H1 (cell line): ENCODE data around the gene GIGYF2. TPM values are rescaled to one million over a fixed set of nuclear protein-coding genes. Genes with fewer than 3 reads are reported as not detected.

Source experiments
- CTCF ChIA-PET: fragments of 300-600 bp; sonication (Branson Sonifier 250); formaldehyde crosslinking; loops from one replicate; lab custom pipeline; 2021; ENCODE audit not compliant: partially characterized antibody; lab: Charles Lee
- POLR2A ChIA-PET: fragments of 300-600 bp; sonication (Branson Sonifier 250); formaldehyde crosslinking; loops from one replicate; lab custom pipeline; 2021; ENCODE audit warnings: inconsistent platforms; ENCODE audit not compliant: partially characterized antibody; lab: Charles Lee
- DNase-seq, 2 experiments: peaks; one replicate each; pipeline versions ENCODE4 v3.0.0 to v3.0.0-alpha.2; 2010 to 2022; ENCODE audit warnings: low spot score in 2 of 2, low read depth in 1 of 2, mixed read lengths in 1 of 2
- FAIRE-seq: peaks from 2 replicates; lab custom pipeline; 2011; peaks lifted over from hg19 to GRCh38; lab: Jason Lieb, UNC
- H2AFZ ChIP-seq: 2 replicates; pipeline ENCODE4 v1.8.1; 2012; ENCODE audit warnings: low read length, inconsistent platforms
- H2AK5ac ChIP-seq: 2 replicates; pipeline ENCODE4 v1.6.1; 2013; ENCODE audit warnings: low read depth, low read length
- H2BK120ac ChIP-seq: replicated peaks from 2 replicates; pipeline ENCODE3; 2013; ENCODE audit warnings: low read depth, low read length, inconsistent platforms
- H2BK12ac ChIP-seq: 2 replicates; pipeline ENCODE4 v1.6.1; 2013; ENCODE audit warnings: low read depth, low read length
- H2BK15ac ChIP-seq: 2 replicates; pipeline ENCODE4 v1.6.1; 2013; ENCODE audit warnings: low read length
- H2BK20ac ChIP-seq: 2 replicates; pipeline ENCODE4 v1.6.1; 2013; ENCODE audit warnings: low read length
- H2BK5ac ChIP-seq: 2 replicates; pipeline ENCODE4 v1.6.1; 2013; ENCODE audit warnings: low read depth, low read length
- H3K14ac ChIP-seq: 2 replicates; pipeline ENCODE4 v1.6.1; 2013; ENCODE audit warnings: inconsistent platforms; ENCODE audit not compliant: insufficient read length
- H3K18ac ChIP-seq: 2 replicates; pipeline ENCODE4 v1.6.1; 2013; ENCODE audit warnings: low read length; ENCODE audit errors: extremely low read depth
- H3K23ac ChIP-seq: 2 replicates; pipeline ENCODE4 v1.6.1; 2013; ENCODE audit warnings: inconsistent platforms; ENCODE audit not compliant: insufficient read length
- H3K23me2 ChIP-seq: 2 replicates; pipeline ENCODE4 v1.6.1; 2013; ENCODE audit warnings: low read depth, low read length
- H3K27ac ChIP-seq: 2 replicates; pipeline ENCODE4 v1.6.1; 2011; ENCODE audit warnings: low read depth, low read length, inconsistent platforms
- H3K27me3 ChIP-seq, 4 experiments: replicated peaks in 1 of 4; 1 replicate in 1 of 4; 2 replicates in 3 of 4; pipeline versions ENCODE4 v1.6.1 to v1.8.1; 2011 to 2013; ENCODE audit warnings: low read length in 3 of 4, mild to moderate bottlenecking in 3 of 4, inconsistent platforms in 2 of 4, mixed read lengths in 2 of 4, moderate library complexity in 1 of 4; ENCODE audit not compliant: control insufficient read depth in 3 of 4, insufficient read depth in 3 of 4; ENCODE audit errors: extremely low read depth in 1 of 4
- H3K36me3 ChIP-seq, 4 experiments: 2 replicates each; pipeline versions ENCODE4 v1.6.1 to v1.8.1; 2011 to 2013; ENCODE audit warnings: mild to moderate bottlenecking in 4 of 4, low read length in 3 of 4, moderate library complexity in 2 of 4, control low read depth in 1 of 4, inconsistent platforms in 1 of 4; ENCODE audit not compliant: insufficient read depth in 4 of 4, control insufficient read depth in 2 of 4
- H3K4ac ChIP-seq: replicated peaks from 2 replicates; pipeline ENCODE3; 2013; ENCODE audit warnings: low read length, low read depth, mixed read lengths, inconsistent platforms; ENCODE audit not compliant: insufficient read length
- H3K4me1 ChIP-seq, 4 experiments: replicated peaks in 1 of 4; 1 replicate in 1 of 4; 2 replicates in 3 of 4; pipeline versions ENCODE4 v1.6.1 to v1.8.1; 2011 to 2013; ENCODE audit warnings: low read length in 3 of 4, inconsistent platforms in 2 of 4, mixed read lengths in 1 of 4; ENCODE audit not compliant: insufficient read depth in 4 of 4, control insufficient read depth in 3 of 4
- H3K4me2 ChIP-seq, 2 experiments: 2 replicates each; pipeline versions ENCODE4 v1.6.1 to v1.8.1; 2011 to 2013; ENCODE audit warnings: low read depth in 2 of 2, low read length in 2 of 2, control low read depth in 1 of 2, inconsistent platforms in 1 of 2, mild to moderate bottlenecking in 1 of 2; ENCODE audit not compliant: insufficient read depth in 1 of 2
- H3K4me3 ChIP-seq, 4 experiments: fragments of 200-600, 300-600 bp in 1 of 4; sonication (generic), shearing (Covaris generic), sonication (Bioruptor Twin) in 1 of 4; 2 replicates each; pipeline versions ENCODE4 v1.5.1 to v1.8.1; 2011 to 2016; ENCODE audit warnings: low read length in 4 of 4, low read depth in 3 of 4, control low read depth in 2 of 4, inconsistent platforms in 2 of 4, mild to moderate bottlenecking in 2 of 4, mixed read lengths in 1 of 4, moderate library complexity in 1 of 4; ENCODE audit not compliant: insufficient read depth in 2 of 4; ENCODE audit errors: extremely low read depth in 1 of 4
- H3K56ac ChIP-seq: replicated peaks from 2 replicates; pipeline ENCODE3; 2013; ENCODE audit warnings: low read depth, mild to moderate bottlenecking, mixed read lengths, low read length, inconsistent platforms; ENCODE audit not compliant: insufficient read length
- H3K79me1 ChIP-seq: 2 replicates; pipeline ENCODE4 v1.6.1; 2013; ENCODE audit warnings: low read depth, low read length, control low read depth
- H3K79me2 ChIP-seq, 2 experiments: 2 replicates each; pipeline versions ENCODE4 v1.6.1 to v1.8.1; 2012 to 2013; ENCODE audit warnings: low read length in 2 of 2, mild to moderate bottlenecking in 2 of 2, inconsistent platforms in 1 of 2; ENCODE audit not compliant: insufficient read depth in 2 of 2, control insufficient read depth in 1 of 2
- H3K9ac ChIP-seq, 4 experiments: replicated peaks in 1 of 4; 1 replicate in 1 of 4; 2 replicates in 3 of 4; pipeline versions ENCODE4 v1.6.1 to v1.8.1; 2011 to 2013; ENCODE audit warnings: low read depth in 3 of 4, low read length in 3 of 4, control low read depth in 2 of 4, mild to moderate bottlenecking in 2 of 4, moderate library complexity in 2 of 4, inconsistent platforms in 1 of 4; ENCODE audit errors: extremely low read depth in 1 of 4
- H3K9me3 ChIP-seq, 2 experiments: 2 replicates each; pipeline versions ENCODE4 v1.6.1 to v1.8.1; 2012 to 2013; ENCODE audit warnings: mild to moderate bottlenecking in 2 of 2, moderate library complexity in 2 of 2, control low read depth in 1 of 2, inconsistent platforms in 1 of 2, low read depth in 1 of 2, low read length in 1 of 2, mixed read lengths in 1 of 2; ENCODE audit not compliant: insufficient read depth in 2 of 2
- H4K20me1 ChIP-seq, 2 experiments: replicated peaks in 1 of 2; 2 replicates each; pipeline versions ENCODE3 to v1.8.1; 2011 to 2013; ENCODE audit warnings: inconsistent platforms in 2 of 2, low read length in 2 of 2, mild to moderate bottlenecking in 1 of 2; ENCODE audit not compliant: insufficient read depth in 2 of 2, control insufficient read depth in 1 of 2
- H4K5ac ChIP-seq: 2 replicates; pipeline ENCODE4 v1.6.1; 2013; ENCODE audit warnings: low read length, low read depth, mixed read lengths, inconsistent platforms; ENCODE audit not compliant: insufficient read length
- H4K8ac ChIP-seq: 2 replicates; pipeline ENCODE4 v1.8.0; 2013; ENCODE audit warnings: mild to moderate bottlenecking, moderate library complexity, low read length, inconsistent platforms; ENCODE audit not compliant: insufficient read depth; ENCODE audit errors: extremely low read depth
- H4K91ac ChIP-seq: replicated peaks from 2 replicates; pipeline ENCODE3; 2013; ENCODE audit warnings: low read length, mixed read lengths, inconsistent platforms; ENCODE audit not compliant: insufficient read length
- EGR1 ChIP-seq: IDR thresholded peaks from 2 replicates; pipeline ENCODE4 v1.6.1; 2011; ENCODE audit warnings: low read depth, low read length, borderline replicate concordance
- KDM4A ChIP-seq: IDR thresholded peaks from one replicate; pipeline ENCODE4 v1.7.1; 2012; ENCODE audit warnings: low read depth, mild to moderate bottlenecking, moderate library complexity, low read length, inconsistent platforms; ENCODE audit not compliant: severe bottlenecking
- RFX5 ChIP-seq: IDR thresholded peaks from 2 replicates; pipeline ENCODE4 v1.6.1; 2011; ENCODE audit warnings: low read depth, low read length, improper control_type of control experiment, borderline replicate concordance
- SIRT6 ChIP-seq: IDR thresholded peaks from one replicate; pipeline ENCODE4 v1.7.1; 2012; ENCODE audit warnings: low read length, inconsistent platforms
- YY1 ChIP-seq: IDR thresholded peaks from 2 replicates; pipeline ENCODE4 v1.6.1; 2011; ENCODE audit warnings: low read depth, mild to moderate bottlenecking, low read length
- WGBS, 2 experiments: shearing (Covaris generic) in 1 of 2; methylation state at CpG; one replicate each; pipeline versions ENCODE4 v1.1.6 to v1.1.7; 2013 to 2015; ENCODE audit warnings: low lambda C conversion rate in 2 of 2, mixed read lengths in 2 of 2, inconsistent platforms in 1 of 2, low coverage in 1 of 2, missing lambda C conversion rate in 1 of 2; ENCODE audit not compliant: insufficient replicate concordance in 2 of 2, insufficient coverage in 1 of 2, insufficient read length in 1 of 2; ENCODE audit errors: extremely low coverage in 1 of 2, missing lambda C conversion rate in 1 of 2; 5-methylcytosine and 5-hydroxymethylcytosine counted together
- polyA plus RNA-seq, 7 experiments: library from polyadenylated mRNA; depleted of rRNA in 3 of 7; stranded (reverse) in 5 of 7; unstranded in 2 of 7; fragments of >200 nt in 5 of 7; fragments of 200-250 nt in 2 of 7; gene quantifications; 1 replicate in 5 of 7; 2 replicates in 1 of 7; 4 replicates in 1 of 7; pipeline versions ENCODE4 v1.2.1 to v1.2.3, GENCODE V29; 2011 to 2013; ENCODE audit warnings: missing spikeins in 2 of 7, mixed read lengths in 2 of 7
- total RNA-seq: library from RNA; stranded (reverse); fragmentation: NEBNext Ultra II Directional; extraction: Animal tissue kit (Norgen Biotek cat#: 25700); gene quantifications from 2 replicates; pipeline ENCODE4 v1.2.1, GENCODE V29; 2021

GIGYF2 gene
- total and polyA plus RNA-seq, 2 of the 8 experiments (the other 6 are each of a cell fraction or from before 2014, with no cell fraction given): 22.3 to 62.0 TPM

- Histone ChIP-seq H3K4me2 (no peak overlapping the region), H3K79me2 (no peaks in the 10 kb centered on the region), H3K9ac (no peak overlapping the region), H3K14ac (no peak overlapping the region), H3K27me3 (peaks cover 0 to 8% (median 6%) of the 10 kb centered on the region in 4 experiments; a peak in 3 of 7 replicates), H3K4me3 (no peak overlapping the region), H3K4ac (no peak overlapping the region), H3K79me1 (no peaks in the 10 kb centered on the region), H3K56ac (no peak overlapping the region), H3K4me1 (peaks cover 4 to 19% (median 15%) of the 10 kb centered on the region in 4 experiments), H4K20me1 (peaks cover 0 to under 1% of the 10 kb centered on the region in 2 experiments), H2AK5ac (no peak overlapping the region), H3K23ac (no peak overlapping the region), H4K91ac (no peak overlapping the region), H3K36me3 (no peaks in the 10 kb centered on the region), H3K18ac (no peak overlapping the region), H2BK20ac (no peak overlapping the region), H3K27ac (no peak overlapping the region), H4K5ac (no peak overlapping the region), H4K8ac (no peak overlapping the region; the same call in 1 of the 2 replicates), H2BK12ac (no peak overlapping the region), H2BK15ac (no peak overlapping the region), H3K9me3 (no peaks in the 10 kb centered on the region; a peak in 1 of 4 replicates), H3K23me2 (peaks cover 5% of the 10 kb centered on the region; the same call in 1 of the 2 replicates), H2AFZ (no peak overlapping the region), H2BK120ac (no peak overlapping the region), H2BK5ac (no peak overlapping the region)
- no peak for TF ChIP-seq RFX5
- TF ChIP-seq EGR1: no peak
- no peak for TF ChIP-seq SIRT6
- TF ChIP-seq YY1: no peak
- TF ChIP-seq KDM4A: no peak
- WGBS, 2 experiments: 90% methylated on average over 9 of the region's 9 CpGs; no CpG with 5 or more reads in 1 of the 2 experiments
- POLR2A ChIA-PET: interaction anchor here (0.7 kb wide), 1 partner anchor 13 kb away, joined by 4 read pairs; no protein-coding TSS in a partner anchor
- CTCF ChIA-PET: interaction anchor here (0.6 kb wide), 1 partner anchor 411 kb away, joined by 3 read pairs; no protein-coding TSS in a partner anchor
- DNase-seq (no peak), FAIRE-seq (no peak)
Observed at GRCh38 chr2:232903989-232904388, 206.9 kb downstream of the GIGYF2 start.
